ENCODE results near the gene DOCK1.
A peak's percentile ranks its signal among the peaks of the same experiment; 100 is the strongest.

Gene DOCK1

GRCh38 chr10:127013211-127013656 is 108.0 kb downstream of the DOCK1 start:
- H3K27me3 ChIP-seq (ENCODE audit: control insufficient read depth in 3 of 3, insufficient read depth in 3 of 3, low read depth in 1 of 3, low read length in 3 of 3) = no peaks in the 10 kb centered on the region
- no peak overlapping the region for H3K14ac ChIP-seq (ENCODE audit: low read length)
- no peak overlapping the region for H2AK5ac ChIP-seq (ENCODE audit: low read depth, low read length)
- no peak for DNase-seq (ENCODE audit: low spot score)
- H3K4ac ChIP-seq (ENCODE audit: low read length) = no peak overlapping the region
- no peak overlapping the region for H2BK15ac ChIP-seq (ENCODE audit: low read length)
- H3K4me1 ChIP-seq (ENCODE audit: control insufficient read depth in 2 of 2, insufficient read depth in 1 of 2, low read depth in 1 of 2, low read length in 2 of 2) = peaks cover 0 to 17% of the 10 kb centered on the region in 2 donors
- H2BK120ac ChIP-seq (ENCODE audit: low read depth, low read length) = no peak overlapping the region
- H4K91ac ChIP-seq (ENCODE audit: low read depth, low read length, poor library complexity) = no peak overlapping the region
- H3K4me3 ChIP-seq (ENCODE audit: low read length in 2 of 2) = no peak overlapping the region
- no peaks in the 10 kb centered on the region for H3K79me1 ChIP-seq (ENCODE audit: low read depth, low read length)
- no peak overlapping the region for H4K8ac ChIP-seq (ENCODE audit: low read depth, low read length)
- no peak overlapping the region for H2BK12ac ChIP-seq (ENCODE audit: low read length)
- H3K36me3 ChIP-seq (replicated peaks in 1 of 2; ENCODE audit: control insufficient read depth in 2 of 2, insufficient read depth in 2 of 2, low read length in 2 of 2) = peaks cover 9 to 86% of the 10 kb centered on the region in 2 donors
- H3K27ac ChIP-seq (replicated peaks; ENCODE audit: low read length) = no peak overlapping the region
- no peaks in the 10 kb centered on the region for H3K9me3 ChIP-seq (replicated peaks in 1 of 2; ENCODE audit: control insufficient read depth in 2 of 2, insufficient read depth in 1 of 2, low read depth in 1 of 2, low read length in 2 of 2)
- no peak overlapping the region for H2AFZ ChIP-seq (ENCODE audit: low read length)
- WGBS, 2 donors (ENCODE audit: extremely low coverage in 2 of 2, insufficient read length in 2 of 2, insufficient replicate concordance in 1 of 2) = no CpG with 5 or more reads among the region's 9 CpGs
- H3K18ac ChIP-seq (ENCODE audit: low read length) = no peak overlapping the region
- no peak overlapping the region for H3K4me2 ChIP-seq (ENCODE audit: insufficient read depth, low read length, poor library complexity, severe bottlenecking)
- no peak overlapping the region for H3K23ac ChIP-seq (ENCODE audit: low read depth, low read length, poor library complexity)
- no peak overlapping the region for H2BK5ac ChIP-seq (ENCODE audit: low read length)
- H3K9ac ChIP-seq (ENCODE audit: low read depth, low read length, poor library complexity) = no peak overlapping the region

GRCh38 chr10:127013691-127014473 is 108.7 kb downstream of the DOCK1 start:
- Histone ChIP-seq H2AFZ (ENCODE audit: low read length) (no peak overlapping the region), H3K4me1 (ENCODE audit: control insufficient read depth in 2 of 2, insufficient read depth in 1 of 2, low read depth in 1 of 2, low read length in 2 of 2) (peaks cover 0 to 17% of the 10 kb centered on the region in 2 donors), H3K36me3 (replicated peaks in 1 of 2; ENCODE audit: control insufficient read depth in 2 of 2, insufficient read depth in 2 of 2, low read length in 2 of 2) (peaks cover 9 to 86% of the 10 kb centered on the region in 2 donors), H2AK5ac (ENCODE audit: low read depth, low read length) (no peak overlapping the region), H3K79me1 (ENCODE audit: low read depth, low read length) (no peaks in the 10 kb centered on the region), H3K18ac (ENCODE audit: low read length) (no peak overlapping the region), H3K27me3 (ENCODE audit: control insufficient read depth in 3 of 3, insufficient read depth in 3 of 3, low read depth in 1 of 3, low read length in 3 of 3) (no peaks in the 10 kb centered on the region), H2BK5ac (ENCODE audit: low read length) (no peak overlapping the region), H3K23ac (ENCODE audit: low read depth, low read length, poor library complexity) (no peak overlapping the region), H3K4ac (ENCODE audit: low read length) (no peak overlapping the region), H3K9ac (ENCODE audit: low read depth, low read length, poor library complexity) (no peak overlapping the region), H2BK15ac (ENCODE audit: low read length) (no peak overlapping the region), H3K14ac (ENCODE audit: low read length) (no peak overlapping the region), H4K91ac (ENCODE audit: low read depth, low read length, poor library complexity) (no peak overlapping the region), H4K8ac (ENCODE audit: low read depth, low read length) (no peak overlapping the region), H3K9me3 (replicated peaks in 1 of 2; ENCODE audit: control insufficient read depth in 2 of 2, insufficient read depth in 1 of 2, low read depth in 1 of 2, low read length in 2 of 2) (no peaks in the 10 kb centered on the region), H3K27ac (replicated peaks; ENCODE audit: low read length) (no peak overlapping the region), H2BK12ac (ENCODE audit: low read length) (no peak overlapping the region), H2BK120ac (ENCODE audit: low read depth, low read length) (no peak overlapping the region), H3K4me2 (ENCODE audit: insufficient read depth, low read length, poor library complexity, severe bottlenecking) (no peak overlapping the region), H3K4me3 (ENCODE audit: low read length in 2 of 2) (no peak overlapping the region)
- no CpG with 5 or more reads among the region's 9 CpGs for WGBS, 2 donors (ENCODE audit: extremely low coverage in 2 of 2, insufficient read length in 2 of 2, insufficient replicate concordance in 1 of 2)
- no peak for DNase-seq (ENCODE audit: low spot score)

- H3K14ac ChIP-seq (ENCODE audit: low read length) = no peak overlapping the region
- no peak for DNase-seq (ENCODE audit: low spot score)
- no CpG with 5 or more reads among the region's 4 CpGs for WGBS, 2 donors (ENCODE audit: extremely low coverage in 2 of 2, insufficient read length in 2 of 2, insufficient replicate concordance in 1 of 2)
- no peak overlapping the region for H2AFZ ChIP-seq (ENCODE audit: low read length)
- no peak overlapping the region for H3K9ac ChIP-seq (ENCODE audit: low read depth, low read length, poor library complexity)
- H3K9me3 ChIP-seq (replicated peaks in 1 of 2; ENCODE audit: control insufficient read depth in 2 of 2, insufficient read depth in 1 of 2, low read depth in 1 of 2, low read length in 2 of 2) = no peaks in the 10 kb centered on the region
- no peak overlapping the region for H4K8ac ChIP-seq (ENCODE audit: low read depth, low read length)
- no peak overlapping the region for H2BK15ac ChIP-seq (ENCODE audit: low read length)
- H2BK120ac ChIP-seq (ENCODE audit: low read depth, low read length) = no peak overlapping the region
- no peak overlapping the region for H2BK12ac ChIP-seq (ENCODE audit: low read length)
- H3K36me3 ChIP-seq (replicated peaks in 1 of 2; ENCODE audit: control insufficient read depth in 2 of 2, insufficient read depth in 2 of 2, low read length in 2 of 2) = peaks cover 9 to 85% of the 10 kb centered on the region in 2 donors
- no peak overlapping the region for H2AK5ac ChIP-seq (ENCODE audit: low read depth, low read length)
- no peak overlapping the region for H2BK5ac ChIP-seq (ENCODE audit: low read length)
- H3K79me1 ChIP-seq (ENCODE audit: low read depth, low read length) = no peaks in the 10 kb centered on the region
- H3K27me3 ChIP-seq (ENCODE audit: control insufficient read depth in 3 of 3, insufficient read depth in 3 of 3, low read depth in 1 of 3, low read length in 3 of 3) = no peaks in the 10 kb centered on the region
- H3K4me2 ChIP-seq (ENCODE audit: insufficient read depth, low read length, poor library complexity, severe bottlenecking) = no peak overlapping the region
- no peak overlapping the region for H3K4ac ChIP-seq (ENCODE audit: low read length)
- no peak overlapping the region for H3K23ac ChIP-seq (ENCODE audit: low read depth, low read length, poor library complexity)
- H3K27ac ChIP-seq (replicated peaks; ENCODE audit: low read length) = no peak overlapping the region
- H4K91ac ChIP-seq (ENCODE audit: low read depth, low read length, poor library complexity) = no peak overlapping the region
- H3K18ac ChIP-seq (ENCODE audit: low read length) = no peak overlapping the region
- H3K4me1 ChIP-seq (ENCODE audit: control insufficient read depth in 2 of 2, insufficient read depth in 1 of 2, low read depth in 1 of 2, low read length in 2 of 2) = peaks cover 0 to 17% of the 10 kb centered on the region in 2 donors
- no peak overlapping the region for H3K4me3 ChIP-seq (ENCODE audit: low read length in 2 of 2)
Measured at GRCh38 chr10:127014671-127015070, 109.4 kb downstream of the DOCK1 start.

- Histone ChIP-seq H3K36me3 (replicated peaks in 1 of 2; ENCODE audit: control insufficient read depth in 2 of 2, insufficient read depth in 2 of 2, low read length in 2 of 2) (peaks cover 9 to 86% of the 10 kb centered on the region in 2 donors), H3K9ac (ENCODE audit: low read depth, low read length, poor library complexity) (no peak overlapping the region), H2BK5ac (ENCODE audit: low read length) (no peak overlapping the region), H2AFZ (ENCODE audit: low read length) (no peak overlapping the region), H3K79me1 (ENCODE audit: low read depth, low read length) (no peaks in the 10 kb centered on the region), H2BK12ac (ENCODE audit: low read length) (no peak overlapping the region), H3K18ac (ENCODE audit: low read length) (no peak overlapping the region), H3K27me3 (ENCODE audit: control insufficient read depth in 3 of 3, insufficient read depth in 3 of 3, low read depth in 1 of 3, low read length in 3 of 3) (no peaks in the 10 kb centered on the region), H3K14ac (ENCODE audit: low read length) (no peak overlapping the region), H2AK5ac (ENCODE audit: low read depth, low read length) (no peak overlapping the region), H2BK15ac (ENCODE audit: low read length) (no peak overlapping the region), H3K4ac (ENCODE audit: low read length) (no peak overlapping the region), H3K4me1 (ENCODE audit: control insufficient read depth in 2 of 2, insufficient read depth in 1 of 2, low read depth in 1 of 2, low read length in 2 of 2) (peaks cover 0 to 17% of the 10 kb centered on the region in 2 donors), H4K8ac (ENCODE audit: low read depth, low read length) (no peak overlapping the region), H3K27ac (replicated peaks; ENCODE audit: low read length) (no peak overlapping the region), H4K91ac (ENCODE audit: low read depth, low read length, poor library complexity) (no peak overlapping the region), H3K4me3 (ENCODE audit: low read length in 2 of 2) (no peak overlapping the region), H3K23ac (ENCODE audit: low read depth, low read length, poor library complexity) (peak overlapping the region; percentile 47), H2BK120ac (ENCODE audit: low read depth, low read length) (no peak overlapping the region), H3K4me2 (ENCODE audit: insufficient read depth, low read length, poor library complexity, severe bottlenecking) (no peak overlapping the region), H3K9me3 (replicated peaks in 1 of 2; ENCODE audit: control insufficient read depth in 2 of 2, insufficient read depth in 1 of 2, low read depth in 1 of 2, low read length in 2 of 2) (no peaks in the 10 kb centered on the region)
- DNase-seq (ENCODE audit: low spot score) = no peak
- WGBS, 2 donors (ENCODE audit: extremely low coverage in 2 of 2, insufficient read length in 2 of 2, insufficient replicate concordance in 1 of 2) = no CpG with 5 or more reads among the region's 12 CpGs
Measured at GRCh38 chr10:127015373-127015772, 110.1 kb downstream of the DOCK1 start.

Data from neuronal stem cell (in vitro differentiated cells).